Effector memory CD4-positive, alpha-beta T cell (primary cell): ENCODE data around the gene PLEKHD1.
"Not testable (repeated sequence)": the region's sequence is repeated elsewhere in the genome, so short reads cannot be mapped to it uniquely, and the experiment has no call there.

ENCODE experiments used
- DNase-seq, 3 donors: peaks; one replicate each; pipeline ENCODE4 v3.0.0-alpha.2; 2020
- H3K27ac ChIP-seq: 2 replicates; pipeline ENCODE4 v1.7.0; 2013; ENCODE audit warnings: mild to moderate bottlenecking, low read length, moderate library complexity; ENCODE audit not compliant: insufficient read depth, poor library complexity, severe bottlenecking
- H3K27me3 ChIP-seq: replicated peaks from 2 replicates; pipeline ENCODE4 v1.7.0; 2013; ENCODE audit warnings: mild to moderate bottlenecking, low read length; ENCODE audit not compliant: insufficient read depth, control insufficient read depth, poor library complexity, severe bottlenecking
- H3K36me3 ChIP-seq: 2 replicates; pipeline ENCODE4 v1.7.0; 2013; ENCODE audit warnings: mild to moderate bottlenecking, low read length, moderate library complexity; ENCODE audit not compliant: control insufficient read depth, insufficient read depth
- H3K4me1 ChIP-seq: 2 replicates; pipeline ENCODE4 v1.7.0; 2013; ENCODE audit warnings: low read length, mild to moderate bottlenecking; ENCODE audit not compliant: control insufficient read depth, insufficient read depth, poor library complexity, severe bottlenecking
- H3K4me3 ChIP-seq: 2 replicates; pipeline ENCODE4 v1.7.0; 2013; ENCODE audit warnings: low read length, low read depth, mild to moderate bottlenecking; ENCODE audit not compliant: insufficient read depth, poor library complexity, severe bottlenecking
- H3K9me3 ChIP-seq: 2 replicates; pipeline ENCODE4 v1.7.0; 2013; ENCODE audit warnings: mild to moderate bottlenecking, low read length, moderate library complexity; ENCODE audit not compliant: control insufficient read depth

PLEKHD1 gene

DNA sequence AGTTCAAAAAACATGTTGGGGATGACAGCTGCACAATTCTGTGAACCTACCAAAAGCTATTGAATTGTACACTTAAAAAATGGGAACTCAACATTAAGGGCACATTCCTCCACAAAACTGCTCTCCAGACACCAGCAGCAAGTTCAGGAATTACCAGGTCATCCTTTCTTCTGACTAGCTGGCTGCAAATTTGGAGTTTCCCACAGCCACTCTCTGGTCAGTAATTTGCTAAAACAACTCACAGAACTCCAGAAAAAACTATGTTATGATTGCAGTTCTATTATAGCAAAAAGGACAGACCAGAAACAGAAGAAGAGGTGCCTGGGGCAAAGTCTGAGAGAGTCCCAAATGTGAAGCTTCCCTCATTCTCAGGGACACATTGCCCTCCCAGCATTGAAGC is 20.1 kb upstream of the PLEKHD1 start:
- Histone ChIP-seq H3K4me1 (no peaks in the 10 kb centered on the region), H3K27ac (no peak overlapping the region), H3K36me3 (peaks cover under 1% of the 10 kb centered on the region), H3K9me3 (no peaks in the 10 kb centered on the region), H3K27me3 (no peaks in the 10 kb centered on the region), H3K4me3 (no peak overlapping the region)
- no peak for DNase-seq

DNA sequence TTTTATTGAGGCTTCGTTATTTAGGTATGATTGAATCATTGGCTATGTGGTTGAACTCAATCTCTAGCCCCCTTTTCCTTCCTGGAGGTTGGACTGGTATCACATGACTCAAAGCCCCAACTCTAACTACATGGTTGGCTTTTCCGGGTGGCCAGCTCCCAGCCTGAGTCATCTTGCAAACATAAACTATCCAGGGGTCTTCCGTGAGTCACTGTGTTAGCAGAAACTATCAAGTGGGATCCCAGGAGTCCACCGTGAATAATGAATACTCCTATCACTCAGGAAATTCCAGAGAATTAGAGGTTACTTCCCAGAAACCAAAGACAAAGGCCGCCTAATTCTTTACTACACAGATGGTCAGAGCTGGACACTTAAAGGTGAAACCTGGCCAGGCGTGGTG is 19.7 kb upstream of the PLEKHD1 start:
- Histone ChIP-seq H3K9me3 (no peaks in the 10 kb centered on the region), H3K27ac (no peak overlapping the region), H3K4me3 (no peak overlapping the region), H3K4me1 (no peaks in the 10 kb centered on the region), H3K27me3 (no peaks in the 10 kb centered on the region), H3K36me3 (no peaks in the 10 kb centered on the region)
- no peak for DNase-seq

DNA sequence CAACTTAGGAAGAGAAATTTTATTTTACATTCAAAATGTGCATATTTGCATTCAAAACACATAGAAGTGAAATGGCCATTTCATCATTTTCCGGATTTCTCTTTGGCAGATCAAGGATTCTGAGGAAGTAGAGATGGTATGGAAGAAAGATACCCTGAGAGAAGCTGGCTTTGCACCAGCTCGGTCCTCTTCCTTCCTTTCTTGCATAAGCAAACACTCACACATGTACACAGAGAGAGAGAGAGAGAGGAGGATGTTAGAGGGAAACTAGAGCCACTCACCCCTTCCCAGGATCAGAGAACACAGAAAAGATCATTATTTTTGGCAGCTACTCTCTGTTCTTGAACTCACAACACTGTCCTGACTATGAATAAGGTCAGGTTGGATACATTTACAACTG is 15.6 kb upstream of the PLEKHD1 start:
- Histone ChIP-seq H3K27ac (no peak overlapping the region), H3K27me3 (no peaks in the 10 kb centered on the region), H3K36me3 (no peaks in the 10 kb centered on the region), H3K4me3 (no peak overlapping the region), H3K4me1 (no peaks in the 10 kb centered on the region), H3K9me3 (no peaks in the 10 kb centered on the region)
- no peak for DNase-seq

DNA sequence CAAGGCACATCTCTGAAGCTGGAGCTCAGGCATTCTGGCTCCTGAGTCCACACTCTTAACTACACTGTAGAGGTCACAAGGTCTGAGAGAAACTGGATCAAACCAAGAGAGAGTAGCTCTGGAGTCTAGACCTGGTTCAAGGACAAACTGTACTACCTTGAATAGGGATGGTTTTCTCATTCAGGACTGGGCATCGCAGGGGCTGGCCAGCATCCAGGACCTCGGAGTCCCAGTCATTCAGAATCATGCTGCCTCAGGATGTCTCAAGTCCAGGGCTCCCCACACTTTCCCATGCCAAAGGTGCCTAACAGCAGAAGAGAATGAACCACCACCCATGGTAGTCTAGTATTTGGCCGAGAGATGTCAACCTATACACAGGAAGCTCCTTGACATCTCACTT is 13.1 kb upstream of the PLEKHD1 start:
- Histone ChIP-seq H3K36me3 (no peaks in the 10 kb centered on the region), H3K4me1 (no peaks in the 10 kb centered on the region), H3K27me3 (no peaks in the 10 kb centered on the region), H3K27ac (no peak overlapping the region), H3K9me3 (no peaks in the 10 kb centered on the region), H3K4me3 (no peak overlapping the region)
- DNase-seq: no peak

DNA sequence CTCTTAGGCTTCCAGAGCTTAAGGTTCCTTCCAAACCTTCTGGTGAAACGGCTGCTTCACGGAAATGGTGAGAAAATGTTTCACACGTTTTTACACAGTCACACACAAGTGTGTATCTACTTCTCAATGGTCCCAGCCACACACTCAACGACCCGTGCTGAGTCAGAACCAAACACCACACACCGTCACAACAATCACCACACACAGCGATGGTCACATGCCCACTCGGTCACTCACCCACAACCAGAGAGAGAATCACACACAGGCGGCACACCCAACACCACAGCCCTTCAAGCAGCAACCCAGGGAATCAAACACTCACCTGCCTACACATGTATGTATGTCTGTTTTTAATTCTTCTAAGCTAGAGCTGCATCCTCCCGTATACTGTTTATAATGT is 12.6 kb upstream of the PLEKHD1 start:
- H3K27me3 ChIP-seq: no peaks in the 10 kb centered on the region
- no peak overlapping the region for H3K4me3 ChIP-seq
- H3K9me3 ChIP-seq: no peaks in the 10 kb centered on the region
- no peak overlapping the region for H3K27ac ChIP-seq
- H3K4me1 ChIP-seq: no peaks in the 10 kb centered on the region
- DNase-seq: no peak
- no peaks in the 10 kb centered on the region for H3K36me3 ChIP-seq

DNA sequence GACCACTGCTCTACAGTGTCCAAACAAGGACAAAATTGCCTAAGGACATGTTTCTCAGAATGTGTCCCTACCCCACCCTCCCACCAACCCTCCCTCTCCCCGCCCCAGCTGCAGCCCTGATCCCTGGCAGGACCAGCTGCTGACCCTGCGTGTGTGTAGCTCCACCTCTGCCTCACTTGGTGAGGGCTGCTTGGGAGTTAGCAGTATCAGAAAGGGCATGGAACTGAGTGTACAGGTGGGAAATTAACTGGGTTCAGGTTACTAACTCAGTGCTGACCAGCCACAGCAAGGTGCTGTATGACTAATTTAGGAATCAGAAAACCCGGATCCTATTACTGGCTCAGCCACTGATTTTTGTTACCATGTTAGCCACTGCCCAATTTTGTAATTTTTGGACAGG is 11.3 kb upstream of the PLEKHD1 start:
- Histone ChIP-seq H3K36me3 (no peaks in the 10 kb centered on the region), H3K27ac (no peak overlapping the region), H3K4me3 (no peak overlapping the region), H3K4me1 (no peaks in the 10 kb centered on the region), H3K9me3 (no peaks in the 10 kb centered on the region), H3K27me3 (no peaks in the 10 kb centered on the region)
- DNase-seq: no peak

DNA sequence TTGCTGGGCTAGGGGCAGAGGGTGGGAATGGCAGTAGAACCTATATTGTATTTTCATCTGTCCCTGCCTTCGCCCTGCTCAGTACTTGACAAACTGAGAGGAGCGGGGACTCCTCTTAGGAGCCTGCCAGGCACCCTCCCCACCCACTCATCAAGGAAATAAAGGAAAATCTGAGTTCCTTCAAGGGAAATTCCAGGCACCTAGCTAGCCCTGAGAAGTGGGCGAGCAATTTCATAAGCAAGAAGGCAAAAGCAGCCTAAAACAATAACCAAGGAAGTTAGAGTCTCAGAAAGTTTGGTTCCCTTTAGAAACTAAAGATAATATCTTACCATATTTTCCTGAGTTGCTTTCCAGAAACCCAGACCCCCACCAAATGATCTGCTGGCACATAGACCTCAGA is 10.6 kb upstream of the PLEKHD1 start:
- H3K36me3 ChIP-seq: no peaks in the 10 kb centered on the region
- no peaks in the 10 kb centered on the region for H3K9me3 ChIP-seq
- DNase-seq: no peak
- H3K27ac ChIP-seq: no peak overlapping the region
- no peaks in the 10 kb centered on the region for H3K27me3 ChIP-seq
- H3K4me1 ChIP-seq: no peaks in the 10 kb centered on the region
- no peak overlapping the region for H3K4me3 ChIP-seq

DNA sequence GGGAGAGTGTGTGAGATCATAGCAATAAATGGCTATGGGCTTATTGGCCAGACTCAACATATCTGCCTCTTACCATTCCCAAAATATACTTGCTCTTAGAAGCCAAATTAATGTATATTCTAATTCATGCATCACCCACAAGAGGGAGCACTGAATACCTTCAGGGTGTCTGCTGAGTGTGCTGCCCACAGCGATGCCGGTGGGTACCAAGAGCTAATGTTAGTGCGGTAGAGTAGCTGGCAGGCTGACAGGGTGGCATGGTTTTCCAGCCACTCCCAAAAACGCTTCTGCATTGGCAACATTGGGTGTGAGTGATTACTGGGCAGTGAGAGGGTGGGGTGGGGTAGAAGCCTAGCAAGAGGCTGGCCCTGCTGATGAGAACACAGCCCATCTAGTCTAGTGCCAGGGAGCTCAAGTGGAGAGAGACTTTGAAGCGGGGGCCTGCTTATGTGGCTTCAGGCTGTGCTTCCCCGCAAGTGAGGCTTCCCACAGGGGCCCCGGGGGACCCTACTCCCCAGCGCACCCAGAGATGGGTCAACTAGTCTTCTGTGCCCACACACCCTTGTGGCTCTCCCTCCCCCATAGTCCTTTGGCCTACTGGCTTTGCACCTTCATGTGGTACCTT is 9.2 kb upstream of the PLEKHD1 start:
- Histone ChIP-seq H3K9me3 (no peaks in the 10 kb centered on the region), H3K4me1 (no peaks in the 10 kb centered on the region)

DNA sequence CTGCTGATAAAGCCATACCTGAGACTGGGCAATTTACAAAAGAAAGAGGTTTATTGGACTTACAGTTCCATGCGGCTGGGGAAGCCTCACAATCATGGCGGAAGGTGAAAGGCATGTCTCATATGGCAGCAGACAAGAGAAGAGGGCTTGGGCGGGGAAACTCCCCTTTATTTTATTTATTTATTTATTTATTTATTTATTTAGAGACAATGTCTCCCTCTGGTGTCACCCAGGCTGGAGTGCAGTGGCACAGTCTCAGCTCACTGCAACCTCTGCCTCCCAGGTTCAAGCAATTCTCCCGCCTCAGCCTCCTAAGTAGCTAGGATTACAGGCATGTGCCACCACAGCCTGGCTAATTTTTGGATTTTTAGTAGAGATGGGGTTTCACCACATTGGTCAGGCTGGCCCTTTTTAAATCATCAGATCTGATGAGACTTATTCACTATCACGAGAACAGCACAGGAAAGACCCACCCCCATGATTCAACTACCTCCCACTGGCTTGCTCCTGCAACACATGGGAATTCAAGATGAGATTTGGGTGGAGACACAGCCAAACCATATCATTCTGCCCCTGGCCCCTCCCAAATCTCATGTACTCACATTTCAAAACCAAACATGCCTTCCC is 7.6 kb upstream of the PLEKHD1 start:
- not testable (repeated sequence) for H3K27me3 ChIP-seq, H3K27ac ChIP-seq, H3K4me1 ChIP-seq, DNase-seq, H3K9me3 ChIP-seq, H3K4me3 ChIP-seq, H3K36me3 ChIP-seq

More for the DNA sequence above, 9.2 kb upstream of the PLEKHD1 start:
- no peaks in the 10 kb centered on the region for H3K36me3 ChIP-seq
- no peak overlapping the region for H3K4me3 ChIP-seq
- H3K27me3 ChIP-seq: no peaks in the 10 kb centered on the region
- no peak overlapping the region for H3K27ac ChIP-seq
- DNase-seq: no peak

DNA sequence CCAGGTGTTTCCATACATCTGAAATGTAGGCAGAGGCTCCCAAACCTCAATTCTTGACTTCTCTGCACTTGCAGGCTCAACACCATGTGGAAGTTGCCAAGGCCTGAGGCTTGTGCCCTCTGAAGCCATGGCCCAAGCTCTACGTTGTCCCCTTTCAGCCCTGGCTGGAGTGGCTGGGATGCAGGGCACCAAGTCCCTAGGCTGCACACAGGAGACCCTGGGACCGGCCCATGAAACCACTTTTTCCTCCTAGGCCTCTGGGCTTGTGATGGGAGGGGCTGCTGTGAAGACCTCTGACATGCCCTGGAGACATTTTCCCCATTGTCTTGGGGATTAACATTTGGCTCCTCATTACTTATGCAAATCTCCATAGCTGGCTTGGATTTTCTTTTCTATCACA is 6.5 kb upstream of the PLEKHD1 start:
- not testable (repeated sequence) for H3K4me1 ChIP-seq, H3K4me3 ChIP-seq, DNase-seq, H3K9me3 ChIP-seq, H3K27me3 ChIP-seq, H3K36me3 ChIP-seq, H3K27ac ChIP-seq
